HG03457 (cell line): ENCODE measurements around the gene PEBP1.

Experiments
- ATAC-seq: cut with Tn5 transposase; IDR thresholded peaks from one replicate; pipeline ENCODE4 v1.9.1; 2021; ENCODE audit warnings: moderate number of reproducible peaks; ENCODE audit not compliant: unreplicated experiment

The PEBP1 gene

GRCh38 chr12:118135788-118136558 lies at the start of gene PEBP1:
Gene PEBP1 (plus strand): TSS chr12:118136124. CDS start chr12:118136210, 86 bp downstream.
- peak; percentile 97 for ATAC-seq

GRCh38 chr12:118089782-118090181 lies 46.1 kb upstream of the PEBP1 start:
- no peak for ATAC-seq

GRCh38 chr12:118094039-118094438 lies 41.9 kb upstream of the PEBP1 start:
- no peak for ATAC-seq

- no peak for ATAC-seq
Measured at GRCh38 chr12:118098401-118098800, 37.5 kb upstream of the PEBP1 start.

- ATAC-seq: no peak
Measured at GRCh38 chr12:118098911-118099671, 36.8 kb upstream of the PEBP1 start.

GRCh38 chr12:118101051-118101450 lies 34.9 kb upstream of the PEBP1 start:
- ATAC-seq: no peak

GRCh38 chr12:118102070-118102469 lies 33.9 kb upstream of the PEBP1 start:
- ATAC-seq: no peak

- ATAC-seq: no peak
Measured at GRCh38 chr12:118102609-118103008, 33.3 kb upstream of the PEBP1 start.

GRCh38 chr12:118103201-118103600 lies 32.7 kb upstream of the PEBP1 start:
- no peak for ATAC-seq

- ATAC-seq: no peak
Measured at GRCh38 chr12:118103601-118104382, 32.1 kb upstream of the PEBP1 start, which contains the start of gene VSIG10. Gene VSIG10 (minus strand): TSS chr12:118104011. CDS start chr12:118103671, 340 bp downstream.

GRCh38 chr12:118107011-118107410 lies 28.9 kb upstream of the PEBP1 start:
- ATAC-seq: no peak

- ATAC-seq: no peak
Measured at GRCh38 chr12:118107694-118108093, 28.2 kb upstream of the PEBP1 start.

- no peak for ATAC-seq
Measured at GRCh38 chr12:118109088-118109487, 26.8 kb upstream of the PEBP1 start.

- no peak for ATAC-seq
Measured at GRCh38 chr12:118119449-118119879, 16.5 kb upstream of the PEBP1 start.

GRCh38 chr12:118120579-118121363 lies 15.2 kb upstream of the PEBP1 start:
- no peak for ATAC-seq

GRCh38 chr12:118122264-118122663 lies 13.7 kb upstream of the PEBP1 start:
- no peak for ATAC-seq

GRCh38 chr12:118124333-118124874 lies 11.5 kb upstream of the PEBP1 start:
- no peak for ATAC-seq

GRCh38 chr12:118125743-118126118 lies 10.2 kb upstream of the PEBP1 start:
- no peak for ATAC-seq

- no peak for ATAC-seq
Measured at GRCh38 chr12:118126119-118126757, 9.7 kb upstream of the PEBP1 start.

GRCh38 chr12:118127867-118128266 lies 8.1 kb upstream of the PEBP1 start:
- ATAC-seq: no peak
